GM21723 (cell line): ENCODE data around the gene APOC3.
"Not testable (repeated sequence)": the region's sequence is repeated elsewhere in the genome, so short reads cannot be mapped to it uniquely, and the experiment has no call there.

Experiments
- ATAC-seq: cut with Tn5 transposase; IDR thresholded peaks from one replicate; pipeline ENCODE4 v1.9.1; 2021; ENCODE audit warnings: mild to moderate bottlenecking, moderate library complexity; ENCODE audit not compliant: unreplicated experiment

Gene APOC3

DNA sequence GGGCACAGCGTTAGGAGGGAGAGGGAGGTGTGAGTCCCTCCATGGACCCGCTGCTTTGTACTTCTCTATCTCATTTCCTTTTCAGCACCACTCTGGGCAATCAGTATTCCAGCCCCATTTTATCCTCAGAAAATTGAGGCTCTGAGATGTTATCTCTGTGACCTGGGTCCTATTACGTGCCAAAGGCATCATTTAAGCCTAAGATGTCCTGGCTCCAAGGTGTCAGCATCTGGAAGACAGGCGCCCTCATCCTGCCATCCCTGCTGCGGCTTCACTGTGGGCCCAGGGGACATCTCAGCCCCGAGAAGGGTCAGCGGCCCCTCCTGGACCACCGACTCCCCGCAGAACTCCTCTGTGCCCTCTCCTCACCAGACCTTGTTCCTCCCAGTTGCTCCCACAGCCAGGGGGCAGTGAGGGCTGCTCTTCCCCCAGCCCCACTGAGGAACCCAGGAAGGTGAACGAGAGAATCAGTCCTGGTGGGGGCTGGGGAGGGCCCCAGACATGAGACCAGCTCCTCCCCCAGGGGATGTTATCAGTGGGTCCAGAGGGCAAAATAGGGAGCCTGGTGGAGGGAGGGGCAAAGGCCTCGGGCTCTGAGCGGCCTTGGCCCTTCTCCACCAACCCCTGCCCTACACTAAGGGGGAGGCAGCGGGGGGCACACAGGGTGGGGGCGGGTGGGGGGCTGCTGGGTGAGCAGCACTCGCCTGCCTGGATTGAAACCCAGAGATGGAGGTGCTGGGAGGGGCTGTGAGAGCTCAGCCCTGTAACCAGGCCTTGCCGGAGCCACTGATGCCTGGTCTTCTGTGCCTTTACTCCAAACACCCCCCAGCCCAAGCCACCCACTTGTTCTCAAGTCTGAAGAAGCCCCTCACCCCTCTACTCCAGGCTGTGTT is 829 bp upstream of the APOC3 start:
- no peak for ATAC-seq

DNA sequence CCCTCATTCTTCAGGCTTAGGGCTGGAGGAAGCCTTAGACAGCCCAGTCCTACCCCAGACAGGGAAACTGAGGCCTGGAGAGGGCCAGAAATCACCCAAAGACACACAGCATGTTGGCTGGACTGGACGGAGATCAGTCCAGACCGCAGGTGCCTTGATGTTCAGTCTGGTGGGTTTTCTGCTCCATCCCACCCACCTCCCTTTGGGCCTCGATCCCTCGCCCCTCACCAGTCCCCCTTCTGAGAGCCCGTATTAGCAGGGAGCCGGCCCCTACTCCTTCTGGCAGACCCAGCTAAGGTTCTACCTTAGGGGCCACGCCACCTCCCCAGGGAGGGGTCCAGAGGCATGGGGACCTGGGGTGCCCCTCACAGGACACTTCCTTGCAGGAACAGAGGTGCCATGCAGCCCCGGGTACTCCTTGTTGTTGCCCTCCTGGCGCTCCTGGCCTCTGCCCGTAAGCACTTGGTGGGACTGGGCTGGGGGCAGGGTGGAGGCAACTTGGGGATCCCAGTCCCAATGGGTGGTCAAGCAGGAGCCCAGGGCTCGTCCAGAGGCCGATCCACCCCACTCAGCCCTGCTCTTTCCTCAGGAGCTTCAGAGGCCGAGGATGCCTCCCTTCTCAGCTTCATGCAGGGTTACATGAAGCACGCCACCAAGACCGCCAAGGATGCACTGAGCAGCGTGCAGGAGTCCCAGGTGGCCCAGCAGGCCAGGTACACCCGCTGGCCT is 641 bp downstream of the APOC3 start:
- ATAC-seq: no peak

DNA sequence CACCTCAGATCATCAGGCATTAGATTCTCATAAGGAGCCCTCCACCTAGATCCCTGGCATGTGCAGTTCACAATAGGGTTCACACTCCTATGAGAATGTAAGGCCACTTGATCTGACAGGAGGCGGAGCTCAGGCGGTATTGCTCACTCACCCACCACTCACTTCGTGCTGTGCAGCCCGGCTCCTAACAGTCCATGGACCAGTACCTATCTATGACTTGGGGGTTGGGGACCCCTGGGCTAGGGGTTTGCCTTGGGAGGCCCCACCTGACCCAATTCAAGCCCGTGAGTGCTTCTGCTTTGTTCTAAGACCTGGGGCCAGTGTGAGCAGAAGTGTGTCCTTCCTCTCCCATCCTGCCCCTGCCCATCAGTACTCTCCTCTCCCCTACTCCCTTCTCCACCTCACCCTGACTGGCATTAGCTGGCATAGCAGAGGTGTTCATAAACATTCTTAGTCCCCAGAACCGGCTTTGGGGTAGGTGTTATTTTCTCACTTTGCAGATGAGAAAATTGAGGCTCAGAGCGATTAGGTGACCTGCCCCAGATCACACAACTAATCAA is 2.2 kb downstream of the APOC3 start:
- ATAC-seq: no peak

DNA sequence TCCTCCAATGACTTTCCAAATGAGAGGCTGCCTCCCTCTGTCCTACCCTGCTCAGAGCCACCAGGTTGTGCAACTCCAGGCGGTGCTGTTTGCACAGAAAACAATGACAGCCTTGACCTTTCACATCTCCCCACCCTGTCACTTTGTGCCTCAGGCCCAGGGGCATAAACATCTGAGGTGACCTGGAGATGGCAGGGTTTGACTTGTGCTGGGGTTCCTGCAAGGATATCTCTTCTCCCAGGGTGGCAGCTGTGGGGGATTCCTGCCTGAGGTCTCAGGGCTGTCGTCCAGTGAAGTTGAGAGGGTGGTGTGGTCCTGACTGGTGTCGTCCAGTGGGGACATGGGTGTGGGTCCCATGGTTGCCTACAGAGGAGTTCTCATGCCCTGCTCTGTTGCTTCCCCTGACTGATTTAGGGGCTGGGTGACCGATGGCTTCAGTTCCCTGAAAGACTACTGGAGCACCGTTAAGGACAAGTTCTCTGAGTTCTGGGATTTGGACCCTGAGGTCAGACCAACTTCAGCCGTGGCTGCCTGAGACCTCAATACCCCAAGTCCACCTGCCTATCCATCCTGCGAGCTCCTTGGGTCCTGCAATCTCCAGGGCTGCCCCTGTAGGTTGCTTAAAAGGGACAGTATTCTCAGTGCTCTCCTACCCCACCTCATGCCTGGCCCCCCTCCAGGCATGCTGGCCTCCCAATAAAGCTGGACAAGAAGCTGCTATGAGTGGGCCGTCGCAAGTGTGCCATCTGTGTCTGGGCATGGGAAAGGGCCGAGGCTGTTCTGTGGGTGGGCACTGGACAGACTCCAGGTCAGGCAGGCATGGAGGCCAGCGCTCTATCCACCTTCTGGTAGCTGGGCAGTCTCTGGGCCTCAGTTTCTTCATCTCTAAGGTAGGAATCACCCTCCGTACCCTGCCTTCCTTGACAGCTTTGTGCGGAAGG is 2.9 kb downstream of the APOC3 start:
- ATAC-seq: no peak

DNA sequence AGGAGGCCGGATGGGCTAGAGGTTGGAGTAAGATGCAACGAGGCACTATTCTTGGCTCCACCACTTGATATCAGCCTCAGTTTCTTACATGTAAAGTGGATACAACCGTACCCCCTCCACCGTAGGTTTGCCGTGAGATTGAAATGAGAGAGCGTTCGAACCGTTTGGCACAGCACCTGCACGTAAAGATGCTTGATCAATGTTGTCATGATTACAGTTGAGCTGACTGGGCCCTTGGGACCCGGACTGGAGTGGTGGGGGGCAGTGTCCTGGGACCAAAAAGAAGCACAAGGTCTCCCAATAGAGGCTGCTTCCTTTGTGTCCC is 3.7 kb downstream of the APOC3 start:
- no peak for ATAC-seq

DNA sequence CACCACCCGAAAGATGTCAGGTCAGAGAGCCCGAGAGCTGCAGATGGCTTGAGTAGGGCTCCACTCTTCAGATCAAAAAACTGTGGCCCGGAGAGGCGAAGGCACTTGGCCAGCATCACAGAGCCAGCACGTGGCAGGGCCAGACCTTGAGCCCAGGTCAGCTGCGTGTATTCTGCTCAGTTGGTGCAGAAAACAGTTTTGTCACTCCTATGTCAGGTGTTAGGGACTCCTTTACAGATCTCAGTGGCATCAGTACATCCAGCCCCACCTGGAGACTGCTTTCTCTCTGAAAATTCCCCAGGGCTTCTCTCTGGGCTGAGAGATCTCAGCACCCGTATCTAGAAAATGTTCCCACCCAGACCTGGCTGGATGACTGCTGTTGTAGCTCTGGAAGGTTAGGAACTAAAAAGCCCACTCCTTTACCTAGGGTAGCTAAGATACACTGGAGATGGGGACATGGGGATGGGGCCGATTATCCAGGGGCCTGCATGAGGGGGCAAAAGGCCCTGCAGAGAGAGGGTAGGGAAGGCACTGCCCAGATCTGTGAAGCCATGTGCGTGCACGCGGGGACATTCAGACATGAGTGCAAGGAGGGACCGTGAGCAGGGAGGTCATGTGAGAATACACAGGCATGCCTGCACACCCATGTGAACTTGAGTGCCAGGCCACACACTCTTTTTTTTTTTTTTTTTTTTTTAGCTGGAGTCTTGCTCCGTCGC is 4.3 kb downstream of the APOC3 start:
- ATAC-seq: no peak

DNA sequence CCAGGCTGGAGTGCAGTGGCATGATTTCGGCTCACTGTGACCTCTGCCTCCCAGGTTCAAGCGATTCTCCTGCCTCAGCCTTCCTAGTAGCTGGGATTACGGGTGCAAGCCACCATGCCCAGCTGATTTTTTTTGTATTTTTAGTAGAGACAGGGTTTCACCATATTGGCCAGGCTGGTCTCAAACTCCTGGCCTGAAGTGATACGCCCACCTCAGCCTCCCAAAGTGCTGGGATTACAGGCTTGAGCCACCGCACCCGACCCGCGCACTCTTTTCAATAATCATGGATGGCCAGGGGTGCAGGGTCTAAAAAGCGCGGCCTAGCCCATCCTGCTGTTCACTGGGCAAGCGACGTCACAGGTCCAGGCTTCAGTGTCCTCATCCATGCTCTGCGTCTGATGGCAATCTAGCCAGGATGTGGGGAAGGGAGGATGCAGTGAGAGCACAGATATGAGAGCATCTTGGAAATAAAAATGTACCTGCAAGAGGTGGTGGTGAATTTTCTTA is 4.9 kb downstream of the APOC3 start:
- ATAC-seq: not testable (repeated sequence)

DNA sequence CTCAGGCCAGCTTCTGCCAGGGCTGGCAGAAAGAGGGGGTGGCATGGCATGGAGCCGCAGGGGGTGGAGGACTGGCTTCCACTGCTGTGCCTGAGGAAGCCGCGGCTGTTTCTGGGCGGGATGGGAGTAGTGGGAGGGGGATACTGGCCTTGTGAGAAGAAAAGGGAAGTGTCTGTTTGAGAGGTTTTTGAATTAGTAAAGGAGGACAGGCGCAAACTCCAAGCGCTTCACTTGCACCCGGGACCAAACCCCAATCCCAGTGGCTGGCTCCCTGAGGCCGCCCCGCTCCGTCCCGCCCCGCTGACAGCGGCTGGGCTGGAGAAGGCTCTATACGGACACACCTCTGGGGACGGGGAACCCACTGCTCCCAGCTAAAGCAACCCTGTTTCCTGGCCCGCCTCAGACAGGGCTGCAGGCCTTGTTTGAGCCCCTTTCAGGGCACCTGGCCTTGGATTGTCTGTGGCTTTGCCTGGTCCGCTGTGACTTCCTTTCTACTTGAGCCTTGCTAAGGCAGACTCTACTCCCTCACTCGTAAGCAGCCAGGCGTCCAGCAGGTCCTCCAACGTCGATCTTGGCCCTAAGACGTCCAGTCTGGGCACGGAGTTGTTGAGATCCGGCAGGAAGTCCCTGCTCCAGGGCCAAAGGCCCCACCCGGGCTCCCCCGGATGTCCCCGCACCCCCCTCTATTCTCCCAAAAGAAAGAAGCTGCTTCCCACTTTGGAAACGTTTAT is 5.5 kb downstream of the APOC3 start:
- peak; percentile 36 for ATAC-seq

DNA sequence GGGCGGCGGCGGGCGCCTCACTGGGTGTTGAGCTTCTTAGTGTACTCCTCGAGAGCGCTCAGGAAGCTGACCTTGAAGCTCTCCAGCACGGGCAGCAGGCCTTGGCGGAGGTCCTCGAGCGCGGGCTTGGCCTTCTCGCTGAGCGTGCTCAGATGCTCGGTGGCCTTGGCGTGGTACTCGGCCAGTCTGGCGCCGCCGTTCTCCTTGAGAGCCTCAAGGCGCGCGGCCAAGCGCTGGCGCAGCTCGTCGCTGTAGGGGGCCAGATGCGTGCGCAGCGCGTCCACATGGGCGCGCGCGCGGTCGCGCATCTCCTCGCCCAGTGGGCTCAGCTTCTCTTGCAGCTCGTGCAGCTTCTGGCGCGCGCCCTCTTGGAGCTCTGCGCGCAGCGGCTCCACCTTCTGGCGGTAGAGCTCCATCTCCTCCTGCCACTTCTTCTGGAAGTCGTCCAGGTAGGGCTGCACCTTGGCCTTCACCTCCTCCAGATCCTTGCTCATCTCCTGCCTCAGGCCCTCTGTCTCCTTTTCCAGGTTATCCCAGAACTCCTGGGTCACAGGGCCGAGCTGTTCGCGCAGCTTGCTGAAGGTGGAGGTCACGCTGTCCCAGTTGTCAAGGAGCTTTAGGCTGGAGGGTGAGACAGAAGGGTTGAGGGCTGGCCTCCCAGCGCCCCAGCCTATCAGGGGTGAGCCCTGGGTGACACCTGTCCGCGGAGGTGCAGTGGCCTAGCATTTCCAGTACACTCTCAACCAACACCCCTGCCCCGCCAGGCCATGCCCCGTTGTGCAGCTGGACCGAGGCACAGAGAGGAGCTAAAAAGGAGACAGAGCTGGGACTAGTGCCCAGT is 6.3 kb downstream of the APOC3 start:
- peak; percentile 84 for ATAC-seq

DNA sequence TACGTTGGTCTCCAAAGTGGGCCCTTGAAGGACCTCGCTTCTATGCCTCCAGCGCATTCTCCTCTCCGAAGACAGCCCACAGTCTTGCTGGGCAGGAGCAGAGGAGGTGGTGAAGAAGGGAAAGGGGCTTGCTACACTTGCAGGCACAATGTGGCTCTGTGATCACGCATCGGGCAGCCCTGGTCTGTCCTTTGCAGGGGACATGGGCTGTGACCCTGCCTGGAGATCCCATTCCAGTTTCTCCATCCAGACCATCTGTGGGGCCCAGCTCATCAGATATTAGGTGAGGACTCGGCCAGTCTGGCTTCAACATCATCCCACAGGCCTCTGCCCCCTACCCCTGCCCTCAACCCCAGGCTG is 6.9 kb downstream of the APOC3 start:
- ATAC-seq: no peak

DNA sequence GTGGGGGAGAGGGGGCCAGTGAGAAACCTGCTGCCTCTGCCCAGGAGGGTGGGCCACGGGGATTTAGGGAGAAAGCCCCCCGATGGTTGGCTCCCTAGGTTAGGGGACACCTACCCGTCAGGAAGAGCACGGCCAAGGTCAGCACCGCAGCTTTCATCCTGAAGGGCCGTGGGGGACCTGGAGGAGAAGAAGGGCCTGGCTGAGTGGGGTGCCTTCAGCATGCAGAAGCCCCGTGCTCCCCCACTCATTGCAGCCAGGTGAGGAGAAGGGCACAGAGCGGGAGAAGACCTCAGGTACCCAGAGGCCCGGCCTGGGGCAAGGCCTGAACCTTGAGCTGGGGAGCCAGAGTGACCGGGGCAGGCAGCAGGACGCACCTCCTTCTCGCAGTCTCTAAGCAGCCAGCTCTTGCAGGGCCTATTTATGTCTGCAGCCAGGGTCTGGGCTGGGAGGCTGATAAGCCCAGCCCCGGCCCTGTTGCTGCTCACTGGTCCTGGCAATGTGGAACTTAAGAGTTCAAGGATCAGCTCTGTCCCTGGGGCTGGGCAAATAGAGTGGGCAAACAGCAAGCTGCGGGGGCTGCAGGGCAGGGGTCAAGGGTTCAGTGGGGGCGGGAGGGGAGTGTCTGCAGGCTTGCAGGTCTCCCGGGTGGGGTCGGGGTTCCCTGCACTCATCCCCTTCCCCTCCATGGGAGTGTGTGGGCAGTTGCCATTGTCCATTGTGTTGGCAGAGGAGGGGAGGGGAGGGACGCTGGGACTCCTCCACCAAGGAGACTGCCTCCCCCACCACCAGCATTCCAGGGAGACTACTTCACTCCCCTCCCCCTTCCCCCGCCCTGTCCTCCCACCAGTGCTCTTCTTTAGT is 7.8 kb downstream of the APOC3 start, which contains the start of gene APOA1:
APOA1 (minus strand) TSS at position 392 of the 861 bp plus-strand sequence; CDS start at position 157, 235 bp downstream.
- no peak for ATAC-seq

DNA sequence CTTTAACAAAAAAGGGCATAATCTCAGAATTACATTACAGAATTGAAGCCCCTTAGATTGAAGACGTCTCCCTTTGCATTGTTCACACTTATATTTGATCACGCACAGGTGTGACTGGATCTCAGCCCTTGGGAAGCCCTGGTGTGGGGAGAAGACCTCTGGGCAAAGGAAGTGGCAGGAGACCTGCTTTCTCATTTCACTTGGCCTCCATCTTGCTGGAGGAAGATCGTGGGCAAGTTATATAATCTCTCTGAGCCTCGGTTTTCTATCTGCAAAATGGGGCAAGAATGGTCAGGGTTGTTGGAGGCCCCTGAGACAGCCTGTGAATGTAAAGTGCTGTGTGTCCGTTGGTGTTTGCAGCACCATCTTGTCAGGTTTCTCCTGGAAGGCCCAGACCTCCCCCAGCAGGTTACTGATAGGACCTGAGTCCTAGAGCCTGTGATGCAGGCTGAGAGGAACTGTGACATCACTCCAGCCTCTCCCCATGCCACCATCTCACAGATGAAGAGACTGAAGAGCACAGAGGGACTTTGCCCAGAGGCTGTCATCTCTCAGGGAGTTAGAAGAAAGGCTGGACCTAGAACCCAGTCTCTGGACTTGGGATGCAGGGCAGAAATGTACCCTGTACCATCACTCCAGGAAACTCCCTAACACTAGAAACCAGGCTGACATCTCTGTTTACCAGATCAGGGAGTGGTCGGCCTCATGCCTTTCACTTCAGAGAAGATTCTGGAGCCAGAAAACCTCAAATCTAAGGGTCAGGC is 8.8 kb downstream of the APOC3 start:
- no peak for ATAC-seq

DNA sequence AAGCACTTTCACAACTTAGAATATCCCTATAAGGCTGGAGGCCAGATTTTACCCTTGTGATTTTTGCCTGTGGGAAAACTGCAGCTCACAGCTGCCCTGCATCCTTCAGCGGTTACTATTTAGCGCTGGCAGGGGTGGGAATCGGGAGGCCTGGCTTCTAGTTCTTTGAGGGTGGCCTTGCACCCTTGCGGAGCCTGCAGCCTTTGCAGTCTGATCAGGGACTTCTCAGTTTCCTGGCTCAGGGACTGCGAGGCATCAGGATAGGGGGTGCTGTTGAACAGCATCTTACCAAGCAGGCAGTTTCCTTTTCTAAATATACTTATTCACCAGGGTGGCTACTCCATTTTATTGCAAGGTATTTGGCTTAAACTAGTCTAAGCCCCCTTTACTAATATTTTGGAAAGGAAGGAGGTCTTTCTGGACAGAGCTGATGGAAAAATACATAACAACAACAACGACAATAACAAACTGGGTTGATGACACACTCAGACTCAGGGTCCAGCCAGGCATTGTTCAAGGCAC is 10.6 kb downstream of the APOC3 start:
- no peak for ATAC-seq

DNA sequence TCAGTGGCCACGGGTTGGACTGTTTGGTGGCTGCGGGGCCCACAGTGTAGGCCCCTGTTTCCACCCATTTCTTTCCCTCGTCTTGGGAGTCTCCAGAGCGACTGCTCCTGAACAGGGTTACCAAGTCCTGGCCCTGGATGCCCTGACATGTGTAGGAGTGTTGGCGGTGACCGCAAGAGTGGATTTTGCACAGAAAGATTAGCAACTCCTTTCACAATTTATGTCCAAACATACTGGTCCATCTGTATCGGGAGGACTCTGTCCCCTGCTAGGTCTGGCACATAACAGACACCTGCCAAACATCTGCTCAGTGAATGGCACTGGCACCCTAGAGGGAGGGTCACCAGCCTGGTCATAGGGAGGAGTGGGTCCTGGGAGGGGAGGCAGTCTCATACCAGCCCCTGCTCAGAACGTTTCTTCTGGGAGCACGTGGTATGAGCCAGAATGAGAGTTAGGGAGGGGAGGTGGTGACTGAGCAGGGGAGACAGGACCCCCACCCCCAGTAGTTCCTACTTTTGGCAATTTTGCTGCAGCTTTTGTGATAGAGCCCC is 11.1 kb downstream of the APOC3 start:
- no peak for ATAC-seq

DNA sequence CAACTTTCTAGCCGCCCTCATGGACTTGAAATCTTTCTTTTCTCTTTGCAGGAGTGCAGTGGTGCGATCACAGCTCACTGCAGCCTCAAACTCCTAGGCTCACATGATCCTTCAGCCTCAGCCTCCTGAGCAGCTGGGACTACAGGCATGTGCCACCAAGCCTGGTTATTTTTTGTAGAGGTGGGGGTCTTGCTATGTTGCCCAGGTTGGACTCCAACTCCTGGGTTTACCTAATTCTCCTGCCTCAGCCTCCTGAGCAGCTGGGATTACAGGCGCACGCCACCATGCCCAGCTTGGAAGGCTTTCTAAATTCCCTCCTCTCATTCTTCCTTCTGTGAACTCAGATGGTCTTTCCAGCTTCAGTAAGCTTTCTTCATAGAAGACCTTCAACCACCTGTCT is 12.4 kb downstream of the APOC3 start:
- no peak for ATAC-seq

DNA sequence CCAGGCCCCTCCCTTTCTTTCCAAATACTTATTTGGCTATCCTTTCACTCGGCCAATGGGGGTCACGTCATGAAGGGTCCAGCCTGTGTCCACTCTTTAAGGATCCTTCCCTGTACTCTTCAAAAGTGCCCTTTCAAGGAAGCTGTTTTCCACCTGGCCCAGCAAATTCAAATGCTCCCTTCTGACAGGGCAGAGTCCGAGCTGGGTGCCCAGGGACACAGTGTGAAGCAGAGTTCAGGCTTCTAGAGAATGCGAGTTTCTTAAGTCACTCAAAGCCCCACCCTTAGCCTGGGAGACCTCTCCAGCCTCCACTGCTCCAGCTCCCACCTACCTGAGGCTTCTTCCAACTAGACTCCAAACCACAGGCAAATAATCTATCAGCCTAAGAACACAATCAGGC is 13.2 kb downstream of the APOC3 start:
- ATAC-seq: no peak
